GM23338 (cell line): Measurements from ENCODE around the gene OR52K1.

ENCODE experiments used
- CTCF ChIP-seq, 2 experiments: fragments of 200-600 bp in 1 of 2; sonication (generic) in 1 of 2; conservative IDR thresholded peaks; 2 replicates each; pipeline versions ENCODE4 v1.5.1 to v1.6.1; 2016 to 2017; ENCODE audit warnings: antibody characterized with exemption in 2 of 2, low read depth in 2 of 2, mild to moderate bottlenecking in 2 of 2, moderate library complexity in 1 of 2
- EZH2 ChIP-seq: fragments of 200-600 bp; sonication (generic); IDR thresholded peaks from one replicate; pipeline ENCODE4 v1.8.0; 2017; ENCODE audit warnings: antibody characterized with exemption, mild to moderate bottlenecking, low read depth; ENCODE audit not compliant: unreplicated experiment
- POLR2AphosphoS5 ChIP-seq: IDR thresholded peaks from 2 replicates; pipeline ENCODE4 v1.6.1; 2016; ENCODE audit warnings: antibody characterized with exemption, low read depth

- TF ChIP-seq POLR2AphosphoS5 = no peak
- no peak for TF ChIP-seq EZH2
- no peak for TF ChIP-seq CTCF (conservative IDR thresholded peaks at IDR 0.05; ENCODE audit: low read depth in 2 of 2)
These were observed 16.1 kb upstream of the OR52K1 start for GRCh38 chr11:4466131-4466870.
